Fibroblast of villous mesenchyme (primary cell): Measurements from ENCODE around the gene SUCO. TPM values are rescaled to one million over a fixed set of nuclear protein-coding genes. Genes with fewer than 3 reads are reported as not detected.
"Not testable (repeated sequence)": the region's sequence is repeated elsewhere in the genome, so short reads cannot be mapped to it uniquely, and the experiment has no call there.

Experiments used
- DNase-seq: peaks from one replicate; pipeline ENCODE4 v3.0.0-alpha.2; 2010; ENCODE audit warnings: low read depth
- H3K4me3 ChIP-seq: 2 replicates; pipeline ENCODE4 v1.5.1; 2011; ENCODE audit warnings: low read depth, mild to moderate bottlenecking, low read length
- CTCF ChIP-seq: IDR thresholded peaks from 2 replicates; pipeline ENCODE4 v1.5.1; 2012; ENCODE audit warnings: low read depth, mild to moderate bottlenecking, low read length; ENCODE audit not compliant: insufficient read depth
- total RNA-seq: library from RNA; depleted of rRNA; stranded (reverse); fragments of >200 nt; gene quantifications from 2 replicates; pipeline ENCODE4 v1.2.3, GENCODE V29; 2012

Gene SUCO
- total RNA-seq, 1 donor = 56.1 TPM

- no peak overlapping the region for H3K4me3 ChIP-seq
- no peak for DNase-seq
- TF ChIP-seq CTCF = no peak
Observed at GRCh38 chr1:172613294-172613693, 80.3 kb downstream of the SUCO start.

- no peak for TF ChIP-seq CTCF
- no peak for DNase-seq
- H3K4me3 ChIP-seq = no peak overlapping the region
Observed at GRCh38 chr1:172616195-172616594, 83.2 kb downstream of the SUCO start.

DNA sequence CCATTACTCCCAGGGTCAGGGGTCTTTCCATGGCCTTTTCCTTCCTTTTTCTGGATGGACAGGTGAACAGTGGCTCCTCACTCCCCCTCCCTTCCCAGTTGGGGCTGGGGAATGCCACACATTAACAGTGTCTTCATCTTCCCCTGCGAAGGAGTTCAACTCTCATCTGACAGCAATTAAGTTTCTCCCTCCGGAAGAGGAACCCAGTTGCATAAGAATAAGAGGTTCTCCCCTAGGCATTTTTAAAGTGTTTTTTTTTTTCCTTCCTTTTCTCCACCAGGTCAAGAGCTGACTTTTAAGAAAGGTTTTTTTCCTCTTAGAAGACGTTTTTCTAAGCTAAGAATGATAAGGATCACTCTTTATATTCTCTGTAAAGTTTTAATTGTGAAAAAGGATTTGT lies 83.7 kb downstream of the SUCO start:
- H3K4me3 ChIP-seq = no peak overlapping the region
- no peak for DNase-seq
- no peak for TF ChIP-seq CTCF

- not testable (repeated sequence) for H3K4me3 ChIP-seq, DNase-seq
Observed at GRCh38 chr1:172620603-172621002, 87.7 kb downstream of the SUCO start.

GRCh38 chr1:172622541-172622940 lies 89.6 kb downstream of the SUCO start:
- TF ChIP-seq CTCF = no peak
- DNase-seq = no peak
- no peak overlapping the region for H3K4me3 ChIP-seq

DNA sequence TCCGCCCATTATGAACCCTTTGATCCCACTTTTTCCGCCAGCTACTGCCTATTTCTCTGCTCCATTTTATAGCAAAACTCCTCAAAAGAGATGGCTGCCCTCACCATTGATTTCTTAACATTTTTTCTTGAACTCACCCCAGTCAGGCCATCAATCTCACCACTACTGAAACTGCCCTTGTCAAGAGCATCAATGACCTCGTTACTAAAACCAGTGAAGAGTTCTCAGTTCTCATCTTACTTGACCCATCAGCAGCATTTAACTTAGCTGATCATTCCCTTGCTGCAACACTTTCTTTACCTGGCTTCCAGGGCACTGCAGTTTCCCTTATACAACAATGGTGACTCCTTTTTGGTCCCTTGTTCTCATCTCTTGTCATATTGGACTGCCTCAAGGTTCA lies 90.8 kb downstream of the SUCO start:
- H3K4me3 ChIP-seq = no peak overlapping the region
- DNase-seq = no peak
- TF ChIP-seq CTCF = no peak

DNA sequence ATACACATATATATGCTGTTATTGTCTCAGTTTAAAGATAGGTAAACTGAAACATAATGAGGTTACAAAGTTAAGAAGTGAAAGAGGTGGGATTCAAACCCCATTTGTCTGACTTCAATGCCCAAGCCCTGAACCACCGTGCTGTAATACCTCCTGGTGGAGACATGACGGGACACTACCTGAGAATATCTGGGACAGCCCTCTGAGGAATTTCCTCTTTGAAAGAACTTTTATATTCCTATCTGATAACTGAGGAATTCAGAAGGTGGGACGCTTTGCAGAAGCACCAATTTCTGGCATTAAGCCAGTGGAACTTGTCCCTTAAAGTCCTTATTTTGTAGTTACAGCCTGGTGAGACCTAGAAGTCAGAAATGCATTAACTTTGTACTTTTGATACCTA lies 93.9 kb downstream of the SUCO start:
- no peak for TF ChIP-seq CTCF
- H3K4me3 ChIP-seq = no peak overlapping the region
- no peak for DNase-seq
